PFSK-1 (cell line): ENCODE results near the gene ZNF503.

Experiments
- FOXP2 ChIP-seq: optimal IDR thresholded peaks from 2 replicates; pipeline ENCODE3; 2011; ENCODE audit warnings: borderline replicate concordance, control low read depth, inconsistent platforms; ENCODE audit not compliant: insufficient read depth; ENCODE audit errors: extremely low read length, extremely low read depth
- POLR2AphosphoS5 ChIP-seq: IDR thresholded peaks from 2 replicates; pipeline ENCODE4 v1.6.1; 2012; ENCODE audit warnings: low read depth, mild to moderate bottlenecking, control low read depth, low read length, moderate library complexity
- SIN3A ChIP-seq: IDR thresholded peaks from 2 replicates; pipeline ENCODE4 v1.6.1; 2012; ENCODE audit warnings: mild to moderate bottlenecking, low read length, moderate library complexity, borderline replicate concordance; ENCODE audit not compliant: insufficient read depth
- TAF1 ChIP-seq: IDR thresholded peaks from 2 replicates; pipeline ENCODE4 v1.6.1; 2012; ENCODE audit warnings: low read length, control low read depth, borderline replicate concordance; ENCODE audit not compliant: insufficient read depth
- TF ChIP-seq, protein P1 (sequence below), 2 experiments: IDR thresholded peaks; 2 replicates each; pipeline versions ENCODE4 v1.6.1 to v1.8.0; 2011 to 2012; ENCODE audit warnings: low read depth in 2 of 2, low read length in 2 of 2, control low read depth in 1 of 2, inconsistent platforms in 1 of 2, mild to moderate bottlenecking in 1 of 2, moderate library complexity in 1 of 2; ENCODE audit not compliant: insufficient read depth in 1 of 2

The ZNF503 gene

GRCh38 chr10:75448166-75448565 lies 46.6 kb upstream of the ZNF503 start:
- TF ChIP-seq FOXP2 = no peak
- TF ChIP-seq, protein P1, sequence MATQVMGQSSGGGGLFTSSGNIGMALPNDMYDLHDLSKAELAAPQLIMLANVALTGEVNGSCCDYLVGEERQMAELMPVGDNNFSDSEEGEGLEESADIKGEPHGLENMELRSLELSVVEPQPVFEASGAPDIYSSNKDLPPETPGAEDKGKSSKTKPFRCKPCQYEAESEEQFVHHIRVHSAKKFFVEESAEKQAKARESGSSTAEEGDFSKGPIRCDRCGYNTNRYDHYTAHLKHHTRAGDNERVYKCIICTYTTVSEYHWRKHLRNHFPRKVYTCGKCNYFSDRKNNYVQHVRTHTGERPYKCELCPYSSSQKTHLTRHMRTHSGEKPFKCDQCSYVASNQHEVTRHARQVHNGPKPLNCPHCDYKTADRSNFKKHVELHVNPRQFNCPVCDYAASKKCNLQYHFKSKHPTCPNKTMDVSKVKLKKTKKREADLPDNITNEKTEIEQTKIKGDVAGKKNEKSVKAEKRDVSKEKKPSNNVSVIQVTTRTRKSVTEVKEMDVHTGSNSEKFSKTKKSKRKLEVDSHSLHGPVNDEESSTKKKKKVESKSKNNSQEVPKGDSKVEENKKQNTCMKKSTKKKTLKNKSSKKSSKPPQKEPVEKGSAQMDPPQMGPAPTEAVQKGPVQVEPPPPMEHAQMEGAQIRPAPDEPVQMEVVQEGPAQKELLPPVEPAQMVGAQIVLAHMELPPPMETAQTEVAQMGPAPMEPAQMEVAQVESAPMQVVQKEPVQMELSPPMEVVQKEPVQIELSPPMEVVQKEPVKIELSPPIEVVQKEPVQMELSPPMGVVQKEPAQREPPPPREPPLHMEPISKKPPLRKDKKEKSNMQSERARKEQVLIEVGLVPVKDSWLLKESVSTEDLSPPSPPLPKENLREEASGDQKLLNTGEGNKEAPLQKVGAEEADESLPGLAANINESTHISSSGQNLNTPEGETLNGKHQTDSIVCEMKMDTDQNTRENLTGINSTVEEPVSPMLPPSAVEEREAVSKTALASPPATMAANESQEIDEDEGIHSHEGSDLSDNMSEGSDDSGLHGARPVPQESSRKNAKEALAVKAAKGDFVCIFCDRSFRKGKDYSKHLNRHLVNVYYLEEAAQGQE (IDR thresholded peaks at IDR 0.05; ENCODE audit: insufficient read depth in 1 of 2, low read depth in 2 of 2, low read length in 2 of 2) = no peak
- TF ChIP-seq POLR2AphosphoS5 = no peak
- no peak for TF ChIP-seq SIN3A
- TF ChIP-seq TAF1 = no peak

GRCh38 chr10:75446508-75446907 lies 44.9 kb upstream of the ZNF503 start:
- TF ChIP-seq POLR2AphosphoS5 = no peak

- TF ChIP-seq TAF1 = no peak
- no peak for TF ChIP-seq SIN3A
- no peak for TF ChIP-seq POLR2AphosphoS5
Measured at GRCh38 chr10:75444781-75445386, 43.3 kb upstream of the ZNF503 start.

GRCh38 chr10:75443362-75443761 lies 41.8 kb upstream of the ZNF503 start:
- TF ChIP-seq SIN3A (no peak), FOXP2 (no peak), POLR2AphosphoS5 (no peak), TAF1 (no peak)
- TF ChIP-seq, protein P1 (IDR thresholded peaks at IDR 0.05; ENCODE audit: insufficient read depth in 1 of 2, low read depth in 2 of 2, low read length in 2 of 2) = no peak

DNA sequence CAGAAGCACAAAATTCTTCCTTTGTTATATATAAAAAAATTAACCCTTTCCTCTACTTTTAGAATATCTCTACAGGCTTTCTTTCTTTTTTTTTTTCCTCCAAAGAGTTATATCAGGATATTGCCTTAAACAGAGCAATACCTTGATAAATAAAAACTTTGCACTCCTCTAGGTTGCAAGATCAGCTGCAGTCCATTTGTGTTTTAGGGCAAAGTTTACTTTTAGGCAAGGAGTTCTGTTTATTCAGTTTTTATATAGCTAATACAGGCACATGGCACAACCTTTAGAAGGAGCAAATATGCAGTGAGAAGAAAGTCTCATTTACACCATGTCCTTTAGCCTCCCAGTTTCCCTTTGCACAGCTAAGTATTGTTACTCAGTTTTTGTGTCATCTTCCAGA lies 40.1 kb upstream of the ZNF503 start:
- TF ChIP-seq FOXP2 (no peak), POLR2AphosphoS5 (no peak), TAF1 (no peak), SIN3A (no peak)
- TF ChIP-seq, protein P1 (IDR thresholded peaks at IDR 0.05; ENCODE audit: insufficient read depth in 1 of 2, low read depth in 2 of 2, low read length in 2 of 2) = no peak

DNA sequence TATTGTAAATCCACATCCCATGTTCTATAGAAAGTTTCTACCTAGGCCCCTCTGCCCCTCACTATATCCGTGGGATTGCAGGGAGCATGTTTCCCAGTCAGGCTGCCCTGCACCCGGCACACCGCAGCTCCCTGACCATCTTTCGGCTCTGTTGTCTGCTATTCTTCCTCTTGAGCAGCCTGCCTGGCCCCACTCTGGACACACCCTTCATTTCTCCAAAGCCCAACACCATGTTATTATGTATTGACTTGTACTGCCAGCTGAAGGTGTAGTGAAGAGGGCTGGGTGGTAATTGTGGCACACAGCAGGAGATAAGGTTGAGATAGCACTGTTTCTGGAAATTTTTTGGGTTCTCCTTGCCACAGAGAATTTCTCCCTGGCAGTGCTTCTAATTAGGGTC lies 39.6 kb upstream of the ZNF503 start:
- TF ChIP-seq FOXP2 = no peak
- no peak for TF ChIP-seq SIN3A
- TF ChIP-seq TAF1 = no peak
- TF ChIP-seq, protein P1 (IDR thresholded peaks at IDR 0.05; ENCODE audit: insufficient read depth in 1 of 2, low read depth in 2 of 2, low read length in 2 of 2) = no peak
- TF ChIP-seq POLR2AphosphoS5 = no peak
